A172 (cell line): ENCODE results near the gene NTM. TPM values are rescaled to one million over a fixed set of nuclear protein-coding genes. Genes with fewer than 3 reads are reported as not detected.

ENCODE experiments used
- DNase-seq: peaks from one replicate; pipeline ENCODE4 v3.0.0-alpha.2; 2015; ENCODE audit warnings: low spot score
- total RNA-seq: library from RNA; depleted of rRNA; stranded (reverse); fragments of >200 nt; shearing (Covaris generic); gene quantifications from 2 replicates; pipeline ENCODE4 v1.2.3, GENCODE V29; 2014

Gene NTM
- total RNA-seq, 1 experiment from 2014 or later = 1.4 TPM

DNA sequence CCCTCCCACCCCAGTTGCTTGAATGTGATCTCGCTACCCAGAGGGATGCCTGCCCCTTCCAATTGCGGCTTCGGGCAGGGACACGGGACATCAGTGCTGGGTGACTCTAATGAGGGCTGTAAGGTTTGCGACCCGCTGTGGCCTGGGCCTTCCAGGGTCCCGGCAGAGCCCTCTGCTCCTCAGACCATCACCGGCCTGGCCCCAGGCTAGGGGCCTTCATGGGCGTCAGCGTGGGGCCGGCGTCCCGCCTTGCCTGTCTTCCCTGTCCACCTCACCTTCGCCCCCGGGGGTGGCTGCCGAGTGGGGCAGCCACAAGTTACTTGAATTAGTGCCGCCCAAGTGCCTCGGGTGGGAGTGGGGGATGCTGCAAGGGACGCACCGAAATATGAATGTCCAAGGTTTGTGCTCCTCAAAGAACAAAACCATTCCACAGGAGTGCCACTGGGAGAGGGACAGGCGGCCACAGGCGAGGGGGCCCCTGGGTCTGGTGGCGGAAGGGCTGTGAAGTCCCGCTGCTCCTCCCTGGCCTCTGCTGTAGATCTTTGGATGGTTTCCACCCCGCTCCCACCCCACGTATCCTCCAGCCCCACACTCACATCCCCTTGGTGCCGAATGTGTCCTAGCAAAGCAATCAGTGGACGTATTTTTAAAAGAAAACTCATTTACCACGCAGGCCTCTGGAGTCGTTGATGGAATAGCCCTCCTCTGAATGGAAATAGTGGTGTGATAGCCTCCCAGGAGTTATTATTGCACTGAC lies 317.1 kb downstream of the NTM start:
- no peak for DNase-seq

DNA sequence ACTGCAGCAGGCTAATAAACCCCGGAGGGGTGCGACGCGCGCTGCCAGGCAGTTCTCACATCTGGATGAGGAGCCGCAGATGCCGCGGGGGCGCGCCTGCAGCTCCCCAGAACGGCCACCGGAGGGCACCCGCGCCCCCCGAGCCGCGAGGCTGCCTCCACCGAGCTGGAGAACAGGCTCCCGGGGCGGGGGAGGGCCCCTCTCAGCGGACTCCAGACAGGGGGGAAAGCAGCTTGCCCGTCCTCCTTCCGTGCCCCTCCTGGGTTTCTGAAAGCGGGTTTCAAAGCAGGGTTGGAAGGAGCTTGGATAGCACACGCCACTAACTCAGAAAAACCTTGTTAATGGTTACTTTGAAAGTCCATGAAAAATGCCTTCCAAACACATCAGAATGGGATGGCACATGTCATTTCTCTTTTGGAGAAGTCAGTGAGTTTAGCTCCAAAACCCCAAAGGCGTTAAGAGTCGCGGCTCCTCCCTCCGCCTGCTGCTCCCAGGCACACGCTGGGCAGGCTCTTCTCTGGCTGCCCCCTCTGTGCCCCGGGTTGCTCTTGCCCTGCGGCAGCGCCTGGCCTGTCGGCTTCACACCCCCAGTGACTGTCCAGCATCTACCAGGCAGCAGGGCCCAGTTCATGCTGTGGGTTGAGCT lies 317.8 kb downstream of the NTM start:
- DNase-seq = no peak

DNA sequence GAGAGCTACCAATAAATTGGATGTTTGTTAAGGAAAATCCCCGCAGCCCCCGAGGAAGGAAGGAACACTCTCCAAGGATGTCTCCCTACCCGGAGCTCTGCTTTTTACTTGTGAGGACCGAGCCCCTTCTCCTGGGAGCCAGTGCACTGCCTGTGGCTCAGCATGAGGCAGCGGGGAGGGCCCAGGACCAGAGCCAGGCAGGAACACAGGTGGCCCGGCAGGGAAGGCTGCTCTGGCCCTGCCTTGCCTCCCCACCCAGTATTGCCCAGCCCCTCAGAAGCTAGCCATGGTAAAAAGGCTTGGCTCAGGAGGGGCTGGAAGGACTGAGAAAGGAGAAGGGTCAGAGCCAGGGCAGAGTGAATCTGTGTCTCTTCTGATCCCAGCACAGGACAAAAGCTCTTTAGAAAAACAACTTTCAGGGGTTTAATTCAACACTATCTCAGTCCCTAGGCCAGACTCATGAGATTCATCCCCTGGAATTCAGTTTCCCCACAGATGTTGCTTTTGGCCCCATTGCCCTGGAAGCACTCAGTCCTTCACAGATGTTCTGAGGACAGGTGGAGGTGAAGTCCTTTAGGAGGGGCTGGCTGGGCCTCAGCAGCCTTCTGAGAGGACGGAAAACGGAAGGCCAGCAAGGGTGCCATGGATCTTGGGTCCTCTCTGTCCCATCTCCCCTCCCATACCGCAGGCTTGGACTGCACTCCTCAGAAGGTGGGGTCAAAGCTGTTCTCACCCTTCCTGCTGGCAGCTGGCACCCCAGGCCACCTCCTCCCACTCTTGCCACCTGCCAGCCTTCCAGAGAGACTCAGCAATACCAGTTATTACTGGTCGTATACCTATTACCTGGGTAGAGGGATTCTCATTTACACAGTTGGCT lies 318.9 kb downstream of the NTM start:
- no peak for DNase-seq

DNA sequence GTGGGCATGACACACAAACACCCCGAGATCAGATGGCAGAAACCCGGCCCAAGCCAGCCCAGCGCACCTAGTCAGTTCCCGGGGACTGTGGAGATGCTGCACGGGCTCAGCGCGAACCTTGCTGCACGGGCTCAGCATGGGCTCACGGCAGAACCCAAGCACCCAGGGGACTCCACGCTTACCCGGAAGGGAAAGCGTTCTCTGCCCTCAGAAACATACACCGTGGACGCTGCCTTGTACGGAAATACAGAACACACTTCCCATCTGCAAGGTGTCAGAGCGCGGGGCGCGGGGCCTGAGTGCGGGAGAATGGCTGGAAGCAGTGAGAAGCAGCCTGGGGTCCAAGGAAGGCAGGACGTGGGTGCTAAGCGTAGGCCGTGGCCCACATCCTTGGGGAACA lies 319.9 kb downstream of the NTM start:
- DNase-seq = no peak

DNA sequence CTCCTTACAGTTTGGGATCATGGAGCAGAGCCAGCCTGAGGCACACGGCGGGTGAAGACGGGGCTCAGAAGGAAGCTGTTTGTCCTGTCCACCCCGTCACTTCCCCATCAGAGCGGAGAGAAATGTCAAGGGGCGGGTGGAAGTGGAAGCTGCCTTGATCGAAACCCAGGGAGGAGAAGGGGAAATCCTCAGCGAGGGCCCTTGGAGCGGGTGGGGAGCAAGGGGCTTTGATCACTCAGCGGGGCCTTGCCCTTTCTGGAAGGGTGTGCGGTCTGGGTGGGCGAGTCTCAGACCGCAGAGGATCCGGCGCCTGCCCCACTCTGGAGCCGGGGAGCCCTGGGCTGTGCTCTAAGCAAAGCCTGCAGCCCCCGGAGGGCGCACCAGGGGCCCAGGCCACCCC lies 320.4 kb downstream of the NTM start:
- no peak for DNase-seq

DNA sequence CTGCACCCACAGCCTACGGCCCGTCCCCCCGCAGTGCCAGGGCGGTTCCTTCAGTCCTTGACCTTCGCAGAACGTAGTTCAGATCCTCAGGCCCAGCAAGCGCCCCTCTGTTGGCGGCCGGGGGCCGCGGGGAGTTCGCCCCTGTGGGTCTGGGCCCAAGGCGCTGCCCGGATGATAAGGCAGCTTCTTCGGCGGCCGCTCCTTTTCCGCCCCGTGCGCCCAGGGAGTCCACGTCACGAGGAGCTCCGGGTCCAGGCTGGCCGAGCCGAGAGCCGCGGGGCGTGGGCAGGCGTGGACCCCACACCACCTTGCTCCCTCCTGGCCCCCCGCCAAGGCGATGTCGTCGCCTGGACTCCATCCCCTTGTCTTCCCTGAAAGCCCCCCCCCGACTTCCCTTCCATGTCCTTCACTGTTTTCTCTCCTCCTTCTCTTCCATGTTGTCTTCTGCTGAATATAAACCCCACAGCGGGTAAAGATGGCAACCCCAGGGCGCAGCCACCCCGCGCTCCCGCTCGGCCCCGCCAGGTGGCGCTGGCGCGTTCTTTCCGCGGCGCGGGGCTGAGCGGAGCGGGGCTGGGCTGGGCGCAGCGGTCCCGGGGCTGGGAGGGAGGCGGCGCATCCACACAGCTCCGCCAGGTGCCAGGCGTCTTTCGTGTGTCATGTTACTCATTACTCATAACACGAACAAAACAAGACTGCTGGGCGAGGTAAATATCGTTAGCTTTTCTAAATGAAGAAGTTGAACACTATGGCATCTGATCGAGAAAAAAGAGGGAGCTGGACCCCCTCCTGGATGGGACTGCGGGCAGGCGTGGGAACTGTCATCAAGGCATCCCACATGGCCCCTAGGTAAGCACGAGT lies 321.0 kb downstream of the NTM start:
- no peak for DNase-seq

DNA sequence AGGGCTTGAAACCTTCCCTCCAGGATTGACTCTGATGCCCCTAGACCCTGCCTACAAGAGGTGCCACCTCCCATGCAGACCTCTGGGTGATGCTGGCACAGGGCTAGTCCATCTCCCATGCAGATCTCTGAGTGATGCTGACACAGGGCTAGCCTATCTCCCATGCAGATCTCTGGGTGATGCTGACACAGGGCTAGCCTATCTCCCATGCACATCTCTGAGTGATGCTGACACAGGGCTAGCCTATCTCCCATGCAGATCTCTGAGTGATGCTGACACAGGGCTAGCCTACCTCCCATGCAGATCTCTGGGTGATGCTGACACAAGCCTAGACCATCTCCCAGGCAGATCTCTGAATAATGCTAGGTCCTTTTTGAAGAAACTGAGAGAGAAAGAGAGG lies 321.7 kb downstream of the NTM start:
- DNase-seq = no peak

DNA sequence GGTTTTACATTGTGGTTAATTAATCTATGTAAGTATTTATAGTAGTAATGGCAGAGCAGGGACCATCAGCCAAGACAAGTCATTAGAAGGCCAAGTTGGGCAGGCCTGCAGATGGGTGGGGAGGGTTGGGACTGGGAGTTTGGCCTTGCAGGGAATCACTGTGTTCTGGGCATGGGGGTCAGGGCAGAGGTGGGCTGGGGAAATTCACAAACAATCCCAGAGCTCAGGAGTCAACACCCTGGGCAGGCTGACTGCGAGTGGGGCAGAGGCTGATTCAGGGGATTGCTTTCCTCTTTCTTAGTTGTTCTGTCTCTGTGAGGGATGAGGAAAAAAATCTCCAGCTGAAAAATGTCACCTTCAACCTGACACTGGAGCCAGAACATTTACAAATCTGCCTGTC lies 322.5 kb downstream of the NTM start:
- no peak for DNase-seq

DNA sequence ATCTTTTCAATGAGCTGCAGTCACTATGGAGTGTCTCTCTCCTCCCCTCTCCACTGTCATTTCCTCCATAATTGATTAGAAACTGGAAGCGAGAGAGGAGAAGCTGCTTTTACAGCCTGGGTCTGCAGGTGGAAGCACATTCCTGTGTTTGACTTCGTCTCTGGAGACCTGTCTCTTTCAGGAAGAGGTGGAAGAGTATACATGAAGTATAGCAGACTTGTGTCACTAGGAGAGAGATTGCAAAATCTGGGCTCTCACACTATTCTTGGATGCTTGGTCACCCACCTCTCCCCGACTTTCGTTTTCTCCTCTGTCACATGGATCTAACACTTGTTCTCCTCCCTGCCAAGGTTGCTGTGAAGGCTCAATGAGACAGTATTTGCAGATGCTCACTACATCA lies 323.3 kb downstream of the NTM start:
- no peak for DNase-seq

DNA sequence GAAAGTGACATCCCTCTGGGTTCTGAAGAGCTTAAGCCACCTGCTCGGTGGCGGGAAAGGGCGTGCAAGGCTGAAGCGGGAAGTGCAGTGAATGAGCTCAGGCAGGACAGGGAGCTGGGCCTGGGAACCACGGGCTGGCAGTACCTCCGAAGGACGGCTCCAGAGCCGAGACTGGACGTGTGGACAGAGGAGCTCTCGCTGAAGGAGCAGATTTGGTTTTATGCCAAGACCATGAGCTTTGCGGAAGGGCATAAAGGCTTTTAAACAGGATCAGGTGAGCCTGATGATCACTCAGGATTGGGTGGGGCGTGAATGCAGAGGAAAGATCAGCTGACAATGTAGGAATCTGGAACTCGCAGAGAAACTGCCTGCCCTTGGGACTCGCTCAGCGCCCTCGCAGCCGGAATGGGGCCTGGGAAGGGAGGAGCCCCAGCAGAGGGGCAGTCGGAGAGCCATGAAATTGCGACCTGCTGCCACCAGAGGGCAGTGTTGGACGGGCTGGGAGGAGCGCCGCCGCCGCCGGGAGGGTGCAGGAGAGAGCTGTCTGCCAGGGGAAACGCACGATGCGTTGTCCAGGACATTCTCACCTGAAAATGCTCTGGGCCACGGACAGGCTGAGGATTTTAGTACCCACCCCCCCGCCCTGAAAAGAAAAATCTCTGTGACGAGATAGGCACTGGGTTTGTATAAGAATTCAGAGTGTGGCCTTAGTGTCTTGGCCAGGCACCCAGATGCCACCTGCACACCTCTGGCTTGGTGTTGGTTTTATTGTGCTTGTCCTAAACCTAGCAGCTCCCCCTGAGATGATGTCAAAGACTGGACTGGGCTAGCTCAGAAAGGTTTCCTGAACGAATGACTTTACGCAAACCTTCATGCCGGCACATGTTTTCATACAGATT lies 324.4 kb downstream of the NTM start:
- DNase-seq = peak; percentile 53

DNA sequence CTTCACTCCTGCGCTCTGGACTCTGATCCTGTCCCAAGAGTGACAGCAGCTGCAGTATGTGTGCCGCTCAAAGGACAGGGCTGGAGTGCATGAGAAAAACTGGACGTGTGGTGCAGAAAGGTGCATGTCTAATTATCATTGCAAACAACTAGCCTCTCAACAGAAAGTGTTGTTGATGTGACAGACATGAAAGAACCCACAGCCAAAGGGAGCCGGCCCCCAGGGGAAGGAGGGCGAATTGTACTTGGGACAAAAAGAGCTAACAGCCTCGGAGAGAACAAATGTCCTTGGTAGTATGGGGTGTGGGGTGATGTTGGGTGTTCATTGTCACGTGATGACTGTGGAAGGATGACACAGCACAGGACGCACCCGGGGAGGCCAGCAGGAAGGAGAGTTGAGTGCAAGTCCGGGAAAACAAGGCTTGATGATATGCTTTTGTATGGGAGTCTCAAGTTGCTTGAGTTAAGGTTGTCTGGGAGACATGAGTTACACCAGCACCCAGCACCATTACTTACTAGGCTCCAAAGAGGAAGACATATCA lies 325.5 kb downstream of the NTM start:
- no peak for DNase-seq

DNA sequence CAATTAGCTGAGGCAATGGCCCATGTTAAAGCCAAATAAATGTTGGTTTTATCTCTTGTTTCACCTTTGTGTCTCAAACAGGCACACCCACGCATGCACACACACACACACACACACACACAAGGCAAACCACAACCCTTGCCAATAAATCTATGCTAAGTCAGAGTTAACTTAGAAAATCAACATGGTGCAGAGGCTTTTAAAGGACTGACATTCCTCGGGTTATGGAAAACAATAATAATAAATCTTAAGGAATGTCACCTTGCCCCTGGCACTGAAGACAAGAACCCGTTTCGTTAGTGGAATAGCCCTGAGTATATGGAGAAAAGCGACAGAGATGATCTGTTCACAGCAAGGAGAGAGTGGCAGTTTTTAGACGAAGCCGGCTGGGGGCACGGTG lies 326.3 kb downstream of the NTM start:
- DNase-seq = no peak

DNA sequence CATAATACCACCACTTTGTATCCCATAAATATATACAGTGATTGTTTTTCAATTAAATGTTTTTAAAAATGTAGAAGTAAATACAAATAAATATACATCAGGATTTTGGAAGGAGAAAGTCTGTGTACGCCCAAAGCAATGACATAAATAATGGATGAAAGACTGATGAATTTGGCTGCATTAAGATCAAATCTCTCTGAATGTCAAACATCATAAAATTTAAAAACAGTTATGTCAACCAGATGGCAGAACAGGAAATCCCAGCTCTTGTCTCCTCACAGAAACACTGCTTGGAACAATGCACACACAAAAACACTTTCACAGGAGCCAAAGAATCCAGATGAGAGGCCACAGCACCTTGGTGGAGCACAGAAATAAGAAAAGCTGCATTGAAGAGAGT lies 332.9 kb downstream of the NTM start:
- DNase-seq = no peak

DNA sequence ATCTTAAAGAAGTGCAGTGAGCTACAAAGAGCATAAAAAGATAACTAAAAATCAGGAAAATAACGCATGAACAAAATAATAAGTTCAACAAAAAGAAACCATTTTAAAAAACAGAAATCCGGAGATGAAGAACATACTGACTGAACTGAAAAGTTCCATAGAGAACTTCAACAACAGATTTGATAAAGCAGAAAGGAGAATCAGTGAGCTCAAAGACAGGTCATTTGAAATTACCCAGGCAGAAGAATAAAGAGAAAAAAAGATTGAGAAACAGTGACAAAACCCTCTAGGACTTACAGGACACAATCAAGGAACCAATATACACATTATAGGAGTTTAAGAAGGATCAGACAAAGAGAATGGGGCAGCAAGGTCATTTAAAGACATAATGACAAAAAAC lies 334.3 kb downstream of the NTM start:
- no peak for DNase-seq

DNA sequence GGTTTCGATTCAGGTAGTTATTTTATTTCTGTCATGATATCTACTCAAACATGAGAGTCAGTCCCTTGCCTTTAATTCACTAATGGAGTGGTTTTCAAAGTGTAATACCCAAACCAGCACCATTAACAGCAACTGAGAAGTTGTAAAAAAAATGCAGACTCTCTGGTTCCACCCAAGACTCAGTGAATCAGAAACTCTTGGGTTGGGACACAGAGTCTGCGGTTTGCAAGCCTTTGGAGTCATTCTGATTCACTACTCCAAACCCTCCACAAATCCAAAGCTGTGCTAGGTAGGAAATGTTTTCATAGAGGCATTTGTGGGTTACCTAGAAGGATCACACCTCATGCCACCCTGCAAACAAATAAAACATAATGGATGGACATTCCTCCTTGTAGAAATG lies 340.1 kb downstream of the NTM start:
- DNase-seq = peak; percentile 29

DNA sequence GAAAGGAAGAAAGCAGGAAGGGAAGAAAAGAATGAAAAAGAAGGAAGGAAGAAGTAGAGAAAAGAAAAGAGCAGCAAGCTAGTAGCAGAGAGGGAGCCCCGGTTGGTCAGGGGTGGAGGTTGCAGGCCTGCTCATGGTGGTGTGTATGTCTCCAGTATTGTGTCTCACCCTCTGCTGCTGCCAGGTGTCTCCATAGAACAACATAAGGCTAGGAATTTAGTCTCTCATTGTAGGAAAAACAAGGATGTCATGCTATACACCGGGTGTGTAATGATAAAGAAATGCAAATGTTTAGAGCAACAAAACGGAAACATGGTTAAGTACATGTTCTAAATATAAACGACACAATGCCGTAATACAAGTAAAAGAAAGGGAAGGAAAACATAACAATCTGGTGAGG lies 342.5 kb downstream of the NTM start:
- DNase-seq = no peak

DNA sequence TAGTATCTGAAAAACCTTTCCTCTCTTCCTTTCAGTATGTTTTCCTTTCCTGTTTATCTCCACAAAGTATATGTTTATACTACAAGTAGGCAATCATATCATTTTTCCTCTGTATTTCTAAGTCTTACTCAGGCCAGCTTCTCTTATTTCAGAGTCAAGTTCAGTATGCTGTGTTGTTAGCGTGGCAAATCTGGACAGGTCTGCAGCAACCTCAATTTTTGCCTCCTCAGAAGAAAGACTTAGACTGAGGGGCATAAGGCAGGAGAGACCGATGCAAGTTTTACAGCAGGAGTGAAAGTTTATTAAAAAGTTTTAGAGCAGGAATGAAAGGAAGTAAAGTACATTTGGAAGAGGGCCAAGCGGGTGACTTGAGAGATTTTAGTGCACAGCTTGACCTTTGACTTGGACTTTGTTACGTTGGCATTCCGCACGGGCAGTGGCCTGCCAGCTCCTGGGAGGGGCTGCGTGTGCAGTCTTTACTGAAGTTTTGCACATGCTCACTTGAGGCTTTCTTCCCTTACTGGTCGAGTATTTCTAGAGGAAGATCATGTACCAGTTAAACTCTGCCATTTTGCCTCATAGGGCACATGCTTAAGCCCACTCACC lies 343.2 kb downstream of the NTM start:
- DNase-seq = no peak

DNA sequence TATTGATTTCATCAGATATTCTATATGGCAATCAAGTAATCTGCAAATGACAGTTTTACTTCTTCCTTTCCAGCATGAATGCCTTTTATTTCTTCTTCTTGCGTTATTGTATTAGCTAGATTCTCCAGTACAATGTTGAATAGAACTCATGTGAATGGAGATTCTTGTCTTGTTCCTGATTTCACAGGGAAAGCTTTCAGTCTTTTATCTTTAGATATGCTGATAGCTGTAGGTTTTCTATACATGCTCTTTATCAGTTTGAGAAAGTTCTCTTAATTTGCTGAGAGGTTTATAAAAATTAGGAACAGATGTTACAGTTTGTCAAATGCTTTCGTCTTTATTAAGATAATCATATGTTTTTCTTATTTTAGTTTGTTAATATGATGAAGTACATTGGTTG lies 347.2 kb downstream of the NTM start:
- DNase-seq = no peak

DNA sequence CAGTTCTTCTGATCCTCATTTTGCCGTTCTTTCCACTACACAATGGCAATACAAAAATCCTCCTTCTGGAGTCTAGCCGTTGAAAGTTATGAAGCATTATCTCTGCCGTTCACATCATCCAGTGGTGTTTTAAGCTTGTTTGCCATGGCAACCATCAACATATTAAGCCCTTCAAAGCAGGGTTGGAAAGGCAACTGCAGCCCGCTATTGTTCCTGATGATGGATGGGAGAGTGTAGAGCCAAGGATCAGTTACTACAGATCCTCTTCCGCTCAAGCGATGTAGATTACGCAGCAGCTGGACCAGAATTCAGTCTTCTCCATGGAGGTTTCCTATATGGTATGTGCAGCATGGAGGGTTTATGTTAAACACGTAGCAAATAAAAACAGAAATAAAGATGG lies 352.7 kb downstream of the NTM start:
- no peak for DNase-seq

DNA sequence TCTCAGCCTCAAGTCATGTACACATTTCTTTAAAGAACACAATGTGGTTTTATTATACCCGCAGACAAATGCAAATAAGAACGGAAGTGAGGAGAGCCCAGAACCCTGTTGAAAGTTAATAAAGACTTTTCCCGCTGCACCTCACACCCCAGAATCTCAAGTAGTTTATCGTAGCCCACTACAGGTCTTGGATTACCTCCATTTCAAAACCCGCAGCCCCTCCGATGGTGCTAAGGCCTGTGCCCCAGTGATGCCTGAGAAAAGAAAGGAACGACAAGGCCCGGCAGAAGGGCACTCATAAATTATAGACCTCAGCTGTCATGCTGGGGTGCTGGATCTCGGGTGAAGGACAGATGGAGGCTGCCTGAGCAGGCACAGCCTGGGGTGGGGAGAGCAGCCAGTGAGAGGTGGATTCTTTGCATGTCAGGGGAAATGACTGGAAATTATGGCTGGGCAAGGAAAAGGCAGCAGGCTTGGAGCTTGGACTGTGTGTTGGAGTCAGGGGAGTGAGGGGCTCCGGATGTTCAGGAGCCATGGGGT lies 354.1 kb downstream of the NTM start:
- no peak for DNase-seq
